ENCODE data around the gene NHLRC3. TPM values are rescaled to one million over a fixed set of nuclear protein-coding genes. Genes with fewer than 3 reads are reported as not detected.
"Not testable (repeated sequence)": the region's sequence is repeated elsewhere in the genome, so short reads cannot be mapped to it uniquely, and the experiment has no call there.

The NHLRC3 gene
- total RNA-seq: 10 to 100 TPM; 15.0 to 22.9 TPM
- long read RNA-seq, donor 1, partial matches to known transcripts: 2 of 5 reads
- long read RNA-seq, donor 1, other reads (novel, unspliced or antisense): 0 of 5 reads
- long read RNA-seq, donor 2, partial matches to known transcripts: 2 of 5 reads
- long read RNA-seq, donor 2, other reads (novel, unspliced or antisense): 2 of 5 reads

GRCh38 chr13:39037880-39038568, at the start of gene NHLRC3, which contains the start of gene PROSER1:
NHLRC3 (plus strand) TSS chr13:39038456; CDS start chr13:39038640, 184 bp downstream.
PROSER1 (minus strand) TSS chr13:39038089; CDS start chr13:39037242, 847 bp downstream.
- intact Hi-C loops (cut with DNase I): no loop called here
- peak; percentile 98 for DNase-seq (ENCODE audit: low spot score)

GRCh38 chr13:38990693-38991092, 47.6 kb upstream of the NHLRC3 start, which contains the start of gene STOML3:
STOML3 (minus strand) TSS chr13:38990831; CDS start chr13:38990721, 110 bp downstream.
- intact Hi-C loops (cut with DNase I): no loop called here
- no peak for DNase-seq (ENCODE audit: low spot score)

GRCh38 chr13:38993381-38993780, 44.9 kb upstream of the NHLRC3 start:
- no peak for DNase-seq (ENCODE audit: low spot score)
- intact Hi-C loops (cut with DNase I): no loop called here

GRCh38 chr13:38998739-38999138, 39.5 kb upstream of the NHLRC3 start:
- no peak for DNase-seq (ENCODE audit: low spot score)
- intact Hi-C loops (cut with DNase I): no loop called here

- intact Hi-C loops (cut with DNase I); DNase-seq (ENCODE audit: low spot score): not testable (repeated sequence)
Observed at GRCh38 chr13:39006371-39007111, 31.7 kb upstream of the NHLRC3 start.

- DNase-seq (ENCODE audit: low spot score): no peak
- intact Hi-C loops (cut with DNase I): no loop called here
Observed at GRCh38 chr13:39012608-39013007, 25.6 kb upstream of the NHLRC3 start.

- no peak for DNase-seq (ENCODE audit: low spot score)
- intact Hi-C loops (cut with DNase I): no loop called here
Observed at GRCh38 chr13:39013462-39013861, 24.8 kb upstream of the NHLRC3 start.

GRCh38 chr13:39016087-39016486, 22.2 kb upstream of the NHLRC3 start:
- intact Hi-C loops (cut with DNase I): no loop called here
- DNase-seq (ENCODE audit: low spot score): no peak

GRCh38 chr13:39016787-39017186, 21.5 kb upstream of the NHLRC3 start:
- intact Hi-C loops (cut with DNase I): no loop called here

GRCh38 chr13:39020853-39021462, 17.3 kb upstream of the NHLRC3 start:
- DNase-seq (ENCODE audit: low spot score): no peak
- intact Hi-C loops (cut with DNase I): no loop called here

More at GRCh38 chr13:39016787-39017186, 21.5 kb upstream of the NHLRC3 start:
- no peak for DNase-seq (ENCODE audit: low spot score)

- DNase-seq (ENCODE audit: low spot score): no peak
- intact Hi-C loops (cut with DNase I): no loop called here
Observed at GRCh38 chr13:39023316-39023715, 14.9 kb upstream of the NHLRC3 start.

GRCh38 chr13:39023761-39024160, 14.5 kb upstream of the NHLRC3 start:
- intact Hi-C loops (cut with DNase I): no loop called here
- DNase-seq (ENCODE audit: low spot score): no peak

GRCh38 chr13:39025433-39025839, 12.8 kb upstream of the NHLRC3 start:
- intact Hi-C loops (cut with DNase I): no loop called here
- DNase-seq (ENCODE audit: low spot score): no peak

- intact Hi-C loops (cut with DNase I): no loop called here
- DNase-seq (ENCODE audit: low spot score): no peak
Observed at GRCh38 chr13:39032150-39032549, 6.1 kb upstream of the NHLRC3 start.

GRCh38 chr13:39034085-39034484, 4.2 kb upstream of the NHLRC3 start:
- intact Hi-C loops (cut with DNase I): no loop called here

GRCh38 chr13:39035204-39035603, 3.1 kb upstream of the NHLRC3 start:
- intact Hi-C loops (cut with DNase I): no loop called here
- DNase-seq (ENCODE audit: low spot score): no peak

More at GRCh38 chr13:39034085-39034484, 4.2 kb upstream of the NHLRC3 start:
- DNase-seq (ENCODE audit: low spot score): no peak

GRCh38 chr13:39035799-39036198, 2.5 kb upstream of the NHLRC3 start:
- no peak for DNase-seq (ENCODE audit: low spot score)
- intact Hi-C loops (cut with DNase I): no loop called here

- intact Hi-C loops (cut with DNase I): no loop called here
- DNase-seq (ENCODE audit: low spot score): no peak
Observed at GRCh38 chr13:39036212-39036611, 2.0 kb upstream of the NHLRC3 start.

GRCh38 chr13:39037410-39037879, 811 bp upstream of the NHLRC3 start:
- DNase-seq (ENCODE audit: low spot score): no peak
- intact Hi-C loops (cut with DNase I): no loop called here
